ENCODE data around the gene JAKMIP1. TPM values are rescaled to one million over a fixed set of nuclear protein-coding genes. Genes with fewer than 3 reads are reported as not detected.
"Not testable (repeated sequence)": the region's sequence is repeated elsewhere in the genome, so short reads cannot be mapped to it uniquely, and the experiment has no call there.

The JAKMIP1 gene
- total RNA-seq, 4 donors from 2014 or later, result 0.67 to 1.3 (median 1.1) TPM

DNA sequence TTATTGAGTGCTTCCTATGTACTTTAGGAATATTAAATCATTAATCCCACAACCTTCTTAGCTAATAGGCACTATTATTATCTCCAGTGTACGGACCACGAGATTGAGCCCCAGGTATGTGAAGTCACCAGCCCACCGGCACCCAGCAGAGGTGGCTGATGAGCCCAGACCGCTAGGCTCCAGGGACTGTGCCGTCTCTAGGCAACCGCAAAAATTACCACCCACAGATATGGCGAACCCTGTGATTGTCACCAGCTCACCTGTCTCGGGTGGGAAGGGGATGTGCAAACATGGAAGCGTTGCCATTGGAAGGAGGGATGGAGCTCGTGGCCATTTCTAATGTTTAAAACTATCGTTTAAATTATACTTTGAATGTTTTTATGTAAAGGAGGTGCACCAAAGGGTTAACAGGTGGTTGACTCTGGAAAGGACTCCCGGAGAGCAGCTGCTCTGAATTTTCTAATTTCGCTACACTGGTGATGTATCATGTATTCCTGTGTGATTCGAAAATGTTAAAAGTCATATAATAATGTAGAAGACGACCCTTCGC lies 21.0 kb upstream of the JAKMIP1 start:
- intact Hi-C loops (cut with DNase I), result no loop called here
- Histone ChIP-seq H3K4me3 (peak overlapping the region in 2 of 4 donors; percentile 35 to 55), H3K36me3 (no peaks in the 10 kb centered on the region), H3K4me1 (peaks cover 0 to 10% (median 7%) of the 10 kb centered on the region in 3 donors), H3K9me3 (peaks cover 0 to 9% (median 8%) of the 10 kb centered on the region in 3 donors), H3K27ac (no peak overlapping the region), H3K27me3 (peaks cover 6 to 91% (median 11%) of the 10 kb centered on the region in 4 donors)
- DNase-seq, result no peak
- WGBS, 2 donors, result 14 to 24% methylated on average over 11 to 16 of the region's 16 CpGs
- TF ChIP-seq, protein P1, sequence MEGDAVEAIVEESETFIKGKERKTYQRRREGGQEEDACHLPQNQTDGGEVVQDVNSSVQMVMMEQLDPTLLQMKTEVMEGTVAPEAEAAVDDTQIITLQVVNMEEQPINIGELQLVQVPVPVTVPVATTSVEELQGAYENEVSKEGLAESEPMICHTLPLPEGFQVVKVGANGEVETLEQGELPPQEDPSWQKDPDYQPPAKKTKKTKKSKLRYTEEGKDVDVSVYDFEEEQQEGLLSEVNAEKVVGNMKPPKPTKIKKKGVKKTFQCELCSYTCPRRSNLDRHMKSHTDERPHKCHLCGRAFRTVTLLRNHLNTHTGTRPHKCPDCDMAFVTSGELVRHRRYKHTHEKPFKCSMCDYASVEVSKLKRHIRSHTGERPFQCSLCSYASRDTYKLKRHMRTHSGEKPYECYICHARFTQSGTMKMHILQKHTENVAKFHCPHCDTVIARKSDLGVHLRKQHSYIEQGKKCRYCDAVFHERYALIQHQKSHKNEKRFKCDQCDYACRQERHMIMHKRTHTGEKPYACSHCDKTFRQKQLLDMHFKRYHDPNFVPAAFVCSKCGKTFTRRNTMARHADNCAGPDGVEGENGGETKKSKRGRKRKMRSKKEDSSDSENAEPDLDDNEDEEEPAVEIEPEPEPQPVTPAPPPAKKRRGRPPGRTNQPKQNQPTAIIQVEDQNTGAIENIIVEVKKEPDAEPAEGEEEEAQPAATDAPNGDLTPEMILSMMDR (IDR thresholded peaks at IDR 0.05), result no peak
- TF ChIP-seq POLR2A (IDR thresholded peaks at IDR 0.05), result no peak

- Histone ChIP-seq H3K27me3 (peaks cover 6 to 79% (median 10%) of the 10 kb centered on the region in 4 donors), H3K4me1 (peaks cover 0 to 10% (median 7%) of the 10 kb centered on the region in 3 donors), H3K4me3 (no peak overlapping the region), H3K36me3 (no peaks in the 10 kb centered on the region), H3K27ac (no peak overlapping the region), H3K9me3 (peaks cover 0 to 14% (median 6%) of the 10 kb centered on the region in 3 donors)
- intact Hi-C loops (cut with DNase I), result no loop called here
- WGBS, 2 donors, result 46 to 61% methylated on average over 1 of the region's 1 CpG
- DNase-seq, result no peak
- no peak for TF ChIP-seq POLR2A (IDR thresholded peaks at IDR 0.05)
- TF ChIP-seq, protein P1 (IDR thresholded peaks at IDR 0.05), result no peak
Measured at GRCh38 chr4:6217716-6218381, 17.5 kb upstream of the JAKMIP1 start.

- H3K4me1 ChIP-seq, result peaks cover 0 to 3% (median under 1%) of the 10 kb centered on the region in 3 donors
- intact Hi-C loops (cut with DNase I), result no loop called here
- DNase-seq, result no peak
- TF ChIP-seq POLR2A (IDR thresholded peaks at IDR 0.05), result no peak
- TF ChIP-seq, protein P1 (IDR thresholded peaks at IDR 0.05), result no peak
- no peak overlapping the region for H3K4me3 ChIP-seq
- no peak overlapping the region for H3K27ac ChIP-seq
- peaks cover 0 to 67% (median 3%) of the 10 kb centered on the region in 4 donors for H3K27me3 ChIP-seq
- H3K9me3 ChIP-seq, result peaks cover 0 to 7% (median 0%) of the 10 kb centered on the region in 3 donors
- no peaks in the 10 kb centered on the region for H3K36me3 ChIP-seq
- 65 to 68% methylated on average over 3 of the region's 3 CpGs for WGBS, 2 donors
Measured at GRCh38 chr4:6216588-6216987, 16.2 kb upstream of the JAKMIP1 start.

DNA sequence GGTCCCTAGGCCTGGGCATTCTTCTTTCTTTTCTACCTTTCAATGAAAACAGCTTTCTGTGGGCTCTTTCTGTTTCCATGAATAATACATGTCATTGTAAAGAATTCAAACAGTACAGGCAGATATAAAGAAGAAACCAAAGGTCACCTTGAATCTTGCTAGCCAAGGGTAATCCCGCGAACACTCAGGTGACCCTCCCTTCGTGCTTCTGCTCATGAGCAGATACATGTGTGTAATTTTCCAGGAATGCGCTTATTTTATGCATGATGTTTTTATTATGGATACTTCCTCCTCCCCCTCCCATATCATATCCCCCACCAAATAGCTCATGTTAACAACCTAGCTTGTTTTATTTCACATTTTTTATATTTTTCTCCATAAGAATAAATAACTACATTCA lies 9.6 kb upstream of the JAKMIP1 start:
- DNase-seq, result no peak
- Histone ChIP-seq H3K9me3 (peaks cover 0 to 7% (median 0%) of the 10 kb centered on the region in 3 donors), H3K27ac (no peak overlapping the region), H3K36me3 (no peaks in the 10 kb centered on the region), H3K4me1 (no peaks in the 10 kb centered on the region), H3K27me3 (peaks cover 0 to 41% (median 1%) of the 10 kb centered on the region in 4 donors), H3K4me3 (no peak overlapping the region)
- intact Hi-C loops (cut with DNase I), result no loop called here
- WGBS, 2 donors, result 69 to 86% methylated on average over 4 of the region's 4 CpGs
- TF ChIP-seq POLR2A (IDR thresholded peaks at IDR 0.05), result no peak
- TF ChIP-seq, protein P1 (IDR thresholded peaks at IDR 0.05), result no peak

DNA sequence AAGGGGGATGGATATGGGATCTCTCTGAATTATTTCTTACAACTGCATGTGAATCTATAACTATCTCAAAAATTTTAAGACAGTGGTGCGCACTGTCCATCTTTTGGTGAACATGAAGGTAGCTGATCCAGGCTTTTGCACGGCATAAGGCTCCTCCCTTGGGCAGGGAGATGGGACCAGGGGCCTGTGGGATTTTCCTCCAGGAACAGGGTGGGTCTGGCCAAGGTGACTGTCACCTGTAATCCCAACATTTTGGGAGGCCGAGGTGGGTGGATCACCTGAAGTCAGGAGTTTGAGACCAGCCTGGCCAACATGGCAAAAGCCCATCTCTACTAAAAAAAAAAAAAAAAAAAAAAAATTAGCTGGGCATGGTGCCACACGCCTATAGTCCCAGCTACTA lies 8.9 kb upstream of the JAKMIP1 start:
- 60 to 67% methylated on average over 3 of the region's 4 CpGs for whole genome bisulfite sequencing, 2 donors
- H3K36me3 ChIP-seq; H3K27ac ChIP-seq; H3K9me3 ChIP-seq; H3K4me3 ChIP-seq; H3K4me1 ChIP-seq; intact Hi-C loops (cut with DNase I); DNase-seq: not testable (repeated sequence)
- peaks cover 0 to 35% (median 1%) of the 10 kb centered on the region in 4 donors for H3K27me3 ChIP-seq

All from esophagus squamous epithelium (tissue), 5 donors.